Measurements from ENCODE around the gene GUCA2B. TPM values are rescaled to one million over a fixed set of nuclear protein-coding genes. Genes with fewer than 3 reads are reported as not detected.

GUCA2B gene
- total RNA-seq, 4 donors from 2014 or later: not detected

DNA sequence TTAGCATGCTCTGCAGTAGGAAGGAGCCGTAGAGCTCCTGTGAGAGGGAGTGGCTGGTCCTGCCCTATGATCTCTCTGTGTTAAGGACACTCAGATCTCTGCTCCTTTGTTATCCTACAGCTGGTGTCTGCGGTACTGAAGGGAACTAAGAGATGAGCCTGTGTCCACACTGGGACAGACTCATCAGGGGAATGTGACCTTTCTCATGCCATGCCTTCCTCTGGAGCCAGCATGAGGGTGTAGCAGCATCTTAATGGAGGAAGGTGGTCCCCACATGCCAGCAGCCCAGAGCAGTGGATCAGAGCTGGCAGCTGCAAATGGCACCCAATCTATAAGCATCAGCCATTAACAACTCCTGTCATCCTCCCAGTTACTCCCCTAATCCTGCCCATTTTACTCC lies 24.7 kb upstream of the GUCA2B start:
- no peak overlapping the region for H3K27ac ChIP-seq
- H3K4me1 ChIP-seq: no peaks in the 10 kb centered on the region
- peaks cover 0 to 17% (median 0%) of the 10 kb centered on the region in 4 donors for H3K27me3 ChIP-seq
- H3K4me3 ChIP-seq: no peak overlapping the region
- WGBS, 2 donors: 57 to 58% methylated on average over 1 to 2 of the region's 2 CpGs
- H3K9me3 ChIP-seq: no peaks in the 10 kb centered on the region
- TF ChIP-seq, protein P1, sequence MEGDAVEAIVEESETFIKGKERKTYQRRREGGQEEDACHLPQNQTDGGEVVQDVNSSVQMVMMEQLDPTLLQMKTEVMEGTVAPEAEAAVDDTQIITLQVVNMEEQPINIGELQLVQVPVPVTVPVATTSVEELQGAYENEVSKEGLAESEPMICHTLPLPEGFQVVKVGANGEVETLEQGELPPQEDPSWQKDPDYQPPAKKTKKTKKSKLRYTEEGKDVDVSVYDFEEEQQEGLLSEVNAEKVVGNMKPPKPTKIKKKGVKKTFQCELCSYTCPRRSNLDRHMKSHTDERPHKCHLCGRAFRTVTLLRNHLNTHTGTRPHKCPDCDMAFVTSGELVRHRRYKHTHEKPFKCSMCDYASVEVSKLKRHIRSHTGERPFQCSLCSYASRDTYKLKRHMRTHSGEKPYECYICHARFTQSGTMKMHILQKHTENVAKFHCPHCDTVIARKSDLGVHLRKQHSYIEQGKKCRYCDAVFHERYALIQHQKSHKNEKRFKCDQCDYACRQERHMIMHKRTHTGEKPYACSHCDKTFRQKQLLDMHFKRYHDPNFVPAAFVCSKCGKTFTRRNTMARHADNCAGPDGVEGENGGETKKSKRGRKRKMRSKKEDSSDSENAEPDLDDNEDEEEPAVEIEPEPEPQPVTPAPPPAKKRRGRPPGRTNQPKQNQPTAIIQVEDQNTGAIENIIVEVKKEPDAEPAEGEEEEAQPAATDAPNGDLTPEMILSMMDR (IDR thresholded peaks at IDR 0.05): no peak
- no peak for TF ChIP-seq POLR2A (IDR thresholded peaks at IDR 0.05)
- no peak for DNase-seq
- intact Hi-C loops (cut with DNase I): no loop called here
- H3K36me3 ChIP-seq: no peaks in the 10 kb centered on the region

DNA sequence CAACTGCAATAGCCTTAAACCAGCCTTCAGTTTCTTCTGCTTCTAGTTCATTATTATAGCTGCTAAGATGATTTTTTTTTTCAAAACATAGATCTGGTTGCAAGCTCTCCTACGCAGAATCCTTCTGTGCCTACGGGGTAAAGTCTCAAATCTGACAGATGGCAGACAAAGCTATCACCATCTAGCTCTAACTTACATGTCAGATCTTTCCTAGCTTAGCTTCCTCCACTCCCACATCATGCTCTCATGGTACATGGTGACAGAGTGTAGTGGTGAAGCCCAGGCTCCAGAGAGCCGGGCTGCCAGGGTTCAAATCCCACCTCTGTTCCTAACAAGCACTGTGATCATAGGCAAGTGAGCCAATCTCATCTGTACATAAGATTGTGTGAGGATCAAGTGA lies 24.2 kb upstream of the GUCA2B start:
- H3K27ac ChIP-seq: no peak overlapping the region
- TF ChIP-seq POLR2A (IDR thresholded peaks at IDR 0.05): no peak
- intact Hi-C loops (cut with DNase I): no loop called here
- WGBS, 2 donors: 75 to 93% methylated on average over 3 of the region's 3 CpGs
- H3K9me3 ChIP-seq: no peaks in the 10 kb centered on the region
- H3K27me3 ChIP-seq: peaks cover 0 to 17% (median 0%) of the 10 kb centered on the region in 4 donors
- no peaks in the 10 kb centered on the region for H3K36me3 ChIP-seq
- no peaks in the 10 kb centered on the region for H3K4me1 ChIP-seq
- no peak overlapping the region for H3K4me3 ChIP-seq
- no peak for DNase-seq

DNA sequence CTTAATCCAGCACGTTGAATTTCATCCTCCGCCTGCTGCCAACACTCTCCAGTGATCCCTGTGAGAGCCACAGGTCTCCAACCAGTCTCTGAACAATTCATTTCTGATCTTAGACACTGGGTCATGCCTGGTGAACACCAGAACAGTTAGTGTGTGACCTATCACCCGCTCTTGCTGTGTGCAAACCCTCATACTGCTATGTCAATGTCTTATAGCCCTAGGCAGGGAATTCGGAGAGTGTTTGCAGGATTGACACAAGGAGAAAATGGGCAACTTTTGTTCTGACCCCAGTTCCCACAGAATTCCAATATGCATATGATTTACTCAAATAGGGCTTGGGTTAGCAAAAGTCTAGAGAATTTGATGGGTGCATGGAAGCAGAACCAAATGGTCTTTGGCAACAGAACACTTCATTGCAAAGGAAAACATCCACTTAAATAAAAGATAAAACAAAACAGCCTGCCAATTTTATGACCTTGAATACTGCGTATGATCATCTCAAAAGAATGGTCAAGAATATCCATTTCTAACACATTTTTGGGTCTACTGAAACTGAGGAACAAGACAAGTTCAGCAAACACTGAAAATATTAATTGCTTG lies 23.0 kb upstream of the GUCA2B start:
- Histone ChIP-seq H3K36me3 (no peaks in the 10 kb centered on the region), H3K27ac (no peak overlapping the region), H3K4me1 (no peaks in the 10 kb centered on the region), H3K9me3 (no peaks in the 10 kb centered on the region), H3K4me3 (no peak overlapping the region), H3K27me3 (peaks cover 0 to 23% (median 0%) of the 10 kb centered on the region in 4 donors)
- WGBS, 2 donors: 73 to 82% methylated on average over 4 of the region's 5 CpGs
- intact Hi-C loops (cut with DNase I): no loop called here
- TF ChIP-seq POLR2A (IDR thresholded peaks at IDR 0.05): no peak
- no peak for DNase-seq

DNA sequence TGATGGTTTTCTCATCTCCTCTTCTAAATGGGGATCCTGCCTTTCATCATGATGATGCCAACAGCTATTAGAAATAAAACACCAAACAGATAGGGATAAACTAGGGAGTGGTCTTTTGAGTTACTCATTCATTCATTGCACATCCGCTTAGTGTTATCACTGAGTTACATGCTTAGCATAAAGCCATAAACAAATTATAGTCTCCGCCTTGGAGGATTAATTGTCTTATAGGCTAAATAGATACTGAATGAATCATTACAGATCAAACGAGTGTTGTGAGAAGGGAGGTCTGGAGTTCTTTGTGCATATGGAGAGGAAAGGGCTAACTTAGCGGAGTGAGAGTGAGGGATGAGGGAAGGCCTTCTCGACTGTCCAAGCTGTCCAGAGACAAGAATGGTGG lies 19.8 kb upstream of the GUCA2B start:
- no peak for DNase-seq
- no peaks in the 10 kb centered on the region for H3K36me3 ChIP-seq
- 63 to 68% methylated on average over 5 of the region's 5 CpGs for WGBS, 2 donors
- no peak overlapping the region for H3K4me3 ChIP-seq
- intact Hi-C loops (cut with DNase I): no loop called here
- peaks cover 0 to 48% (median 0%) of the 10 kb centered on the region in 4 donors for H3K27me3 ChIP-seq
- H3K9me3 ChIP-seq: no peaks in the 10 kb centered on the region
- TF ChIP-seq, protein P1 (IDR thresholded peaks at IDR 0.05): no peak
- no peak for TF ChIP-seq POLR2A (IDR thresholded peaks at IDR 0.05)
- no peaks in the 10 kb centered on the region for H3K4me1 ChIP-seq
- H3K27ac ChIP-seq: no peak overlapping the region

DNA sequence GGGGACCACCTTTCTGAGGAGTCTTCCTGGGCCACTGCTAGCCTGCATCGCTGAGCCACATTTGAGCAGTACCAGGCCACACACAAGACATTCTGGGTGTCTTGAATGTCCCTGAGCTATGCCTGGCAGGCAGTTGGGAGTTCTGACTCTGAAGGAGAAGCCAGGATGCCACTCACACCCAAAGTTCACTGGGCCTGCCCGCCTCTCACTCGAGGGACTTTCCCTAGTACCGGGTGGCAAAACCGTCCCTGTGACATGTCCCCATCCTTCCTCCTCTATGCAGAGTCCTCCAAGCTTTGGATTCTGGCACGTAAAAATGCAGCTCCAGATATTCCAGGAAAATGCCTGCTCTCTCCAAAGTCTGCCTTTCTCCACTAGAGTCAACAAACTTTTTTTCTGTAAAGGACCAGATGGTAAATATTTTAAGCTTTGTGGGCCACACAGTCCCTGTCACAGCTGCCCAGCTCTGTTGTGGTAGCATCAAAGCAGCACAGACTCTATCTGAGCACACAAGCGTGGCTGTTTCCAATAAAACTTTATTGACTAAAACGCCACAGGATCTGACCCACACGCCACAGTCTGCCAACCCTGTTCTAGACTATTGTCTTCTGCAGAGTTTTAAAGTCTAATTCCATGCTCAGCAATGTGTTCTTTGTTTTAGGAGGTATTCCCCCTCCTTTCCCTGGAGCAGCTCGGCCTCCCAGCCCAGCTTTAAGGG lies 19.2 kb upstream of the GUCA2B start:
- Histone ChIP-seq H3K4me1 (no peaks in the 10 kb centered on the region), H3K36me3 (no peaks in the 10 kb centered on the region), H3K27ac (no peak overlapping the region), H3K4me3 (no peak overlapping the region), H3K27me3 (peaks cover 0 to 43% (median 0%) of the 10 kb centered on the region in 4 donors), H3K9me3 (no peaks in the 10 kb centered on the region)
- TF ChIP-seq, protein P1 (IDR thresholded peaks at IDR 0.05): no peak
- DNase-seq: no peak
- intact Hi-C loops (cut with DNase I): no loop called here
- 75 to 85% methylated on average over 10 of the region's 10 CpGs for WGBS, 2 donors

DNA sequence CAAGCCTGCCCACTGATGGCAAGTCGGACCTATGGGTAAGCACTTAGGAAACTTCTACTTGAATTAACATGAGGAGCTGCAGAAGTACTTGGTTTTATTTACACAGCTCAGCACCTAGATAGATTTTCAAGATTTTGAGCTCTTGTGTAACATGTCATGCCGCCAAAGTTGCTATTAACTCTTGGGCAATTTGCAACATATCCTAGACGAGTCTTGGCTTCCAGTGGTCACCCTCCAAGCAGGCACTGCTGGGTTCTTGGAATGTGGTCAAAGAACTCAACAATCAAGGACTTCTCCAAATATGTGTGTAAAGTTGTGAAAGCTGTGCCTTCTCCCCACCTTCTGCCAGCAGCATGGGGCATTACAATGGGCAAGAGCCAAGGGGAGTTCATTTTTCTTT lies 17.8 kb upstream of the GUCA2B start:
- TF ChIP-seq POLR2A (IDR thresholded peaks at IDR 0.05): no peak
- TF ChIP-seq, protein P1 (IDR thresholded peaks at IDR 0.05): no peak
- Histone ChIP-seq H3K4me1 (no peaks in the 10 kb centered on the region), H3K27me3 (peaks cover 0 to 35% (median 0%) of the 10 kb centered on the region in 4 donors), H3K4me3 (no peak overlapping the region), H3K36me3 (no peaks in the 10 kb centered on the region), H3K9me3 (no peaks in the 10 kb centered on the region), H3K27ac (no peak overlapping the region)
- WGBS, 2 donors: 41 to 71% methylated on average over 1 to 3 of the region's 3 CpGs
- intact Hi-C loops (cut with DNase I): no loop called here
- DNase-seq: no peak

Data from esophagus squamous epithelium (tissue), 5 donors.